RWPE1 (cell line): ENCODE measurements around the gene ZNF691.
"Not testable (repeated sequence)": the region's sequence is repeated elsewhere in the genome, so short reads cannot be mapped to it uniquely, and the experiment has no call there.

Experiments used
- CTCF ChIA-PET: fragments of 350-600 bp; sonication (Branson Sonifier 250); formaldehyde crosslinking; extraction: SDS; loops from one replicate; lab custom pipeline; 2021; lab: Yijun Ruan, JAX
- POLR2A ChIA-PET: fragments of 400-600 bp; formaldehyde crosslinking; extraction: SDS; loops from one replicate; lab custom pipeline; 2020; ENCODE audit warnings: antibody characterized with exemption; ENCODE audit not compliant: low non-redundant PET; lab: Yijun Ruan, JAX
- DNase-seq: peaks from one replicate; pipeline ENCODE4 v3.0.0; 2012; ENCODE audit warnings: low spot score
- H3K27ac ChIP-seq: fragments of 450-650 bp; 2 replicates; pipeline ENCODE4 v1.5.1; 2017
- TF ChIP-seq, protein P1 (sequence below): fragments of 450-650 bp; conservative IDR thresholded peaks from 2 replicates; pipeline ENCODE4 v1.5.1; 2017; ENCODE audit warnings: low read depth, mild to moderate bottlenecking

Gene ZNF691

DNA sequence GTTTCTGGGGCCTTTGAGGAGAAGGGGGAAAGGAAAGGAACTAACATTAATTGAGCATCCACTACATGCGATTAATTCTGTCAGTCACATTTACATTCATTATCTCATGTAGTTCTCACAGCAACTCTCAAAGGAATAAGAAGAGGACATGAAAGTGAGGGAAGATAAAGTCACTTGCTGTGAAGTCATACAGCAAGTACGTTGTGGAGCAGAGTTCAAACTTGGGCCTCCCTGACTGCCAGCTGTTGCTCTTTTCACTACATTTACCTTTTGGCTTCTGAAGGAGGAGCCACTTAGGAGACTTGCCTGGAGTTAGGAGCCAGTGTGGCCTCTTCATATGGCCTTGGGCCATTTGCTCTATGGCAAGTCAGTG lies 6.2 kb downstream of the ZNF691 start:
- DNase-seq, result no peak
- CTCF ChIA-PET, result interaction anchor here (0.7 kb wide), 2 partner anchors 274 to 1297 kb away, joined by 3 read pairs; no protein-coding TSS in a partner anchor
- TF ChIP-seq, protein P1, sequence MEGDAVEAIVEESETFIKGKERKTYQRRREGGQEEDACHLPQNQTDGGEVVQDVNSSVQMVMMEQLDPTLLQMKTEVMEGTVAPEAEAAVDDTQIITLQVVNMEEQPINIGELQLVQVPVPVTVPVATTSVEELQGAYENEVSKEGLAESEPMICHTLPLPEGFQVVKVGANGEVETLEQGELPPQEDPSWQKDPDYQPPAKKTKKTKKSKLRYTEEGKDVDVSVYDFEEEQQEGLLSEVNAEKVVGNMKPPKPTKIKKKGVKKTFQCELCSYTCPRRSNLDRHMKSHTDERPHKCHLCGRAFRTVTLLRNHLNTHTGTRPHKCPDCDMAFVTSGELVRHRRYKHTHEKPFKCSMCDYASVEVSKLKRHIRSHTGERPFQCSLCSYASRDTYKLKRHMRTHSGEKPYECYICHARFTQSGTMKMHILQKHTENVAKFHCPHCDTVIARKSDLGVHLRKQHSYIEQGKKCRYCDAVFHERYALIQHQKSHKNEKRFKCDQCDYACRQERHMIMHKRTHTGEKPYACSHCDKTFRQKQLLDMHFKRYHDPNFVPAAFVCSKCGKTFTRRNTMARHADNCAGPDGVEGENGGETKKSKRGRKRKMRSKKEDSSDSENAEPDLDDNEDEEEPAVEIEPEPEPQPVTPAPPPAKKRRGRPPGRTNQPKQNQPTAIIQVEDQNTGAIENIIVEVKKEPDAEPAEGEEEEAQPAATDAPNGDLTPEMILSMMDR, result no peak
- H3K27ac ChIP-seq, result no peak overlapping the region
- POLR2A ChIA-PET, result no interaction called here

DNA sequence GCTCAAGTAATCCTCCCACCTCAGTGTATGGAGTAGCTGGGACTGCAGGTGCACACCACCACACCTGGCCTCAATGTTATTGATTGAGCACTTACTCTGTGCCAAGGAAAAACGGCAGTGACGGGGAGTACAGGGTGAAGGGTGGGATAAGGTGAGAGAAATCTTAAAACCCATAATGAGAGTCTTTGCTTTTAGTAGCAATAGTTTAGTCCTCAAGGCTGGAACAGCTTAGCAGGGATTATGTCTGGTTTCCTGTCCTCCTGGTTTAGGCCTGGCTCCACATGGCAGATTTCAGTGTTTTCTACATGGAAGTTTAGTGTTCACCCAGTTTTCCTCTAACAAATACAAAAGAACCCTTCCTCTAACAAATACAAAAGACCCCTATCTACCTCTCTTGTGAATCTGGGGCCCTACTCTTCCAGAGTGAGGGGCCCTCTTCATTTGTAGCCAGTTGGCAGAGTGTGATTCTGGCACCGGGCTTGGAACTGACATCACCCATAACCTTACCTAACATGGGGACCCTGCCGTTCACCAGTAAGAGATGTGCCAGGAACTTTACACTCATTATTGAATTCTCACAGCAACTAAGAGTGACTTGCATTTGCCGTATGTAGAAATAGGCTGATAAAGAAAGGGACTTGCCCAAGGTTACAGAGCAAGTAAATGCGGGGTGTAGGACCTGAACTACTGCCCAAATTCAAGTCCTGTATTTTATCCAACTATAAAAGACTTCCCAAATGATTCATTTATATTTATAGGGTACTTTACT lies 6.9 kb downstream of the ZNF691 start:
- no peak for DNase-seq
- no peak overlapping the region for H3K27ac ChIP-seq
- ChIA-PET CTCF (no interaction called here), POLR2A (no interaction called here)
- TF ChIP-seq, protein P1, result no peak

DNA sequence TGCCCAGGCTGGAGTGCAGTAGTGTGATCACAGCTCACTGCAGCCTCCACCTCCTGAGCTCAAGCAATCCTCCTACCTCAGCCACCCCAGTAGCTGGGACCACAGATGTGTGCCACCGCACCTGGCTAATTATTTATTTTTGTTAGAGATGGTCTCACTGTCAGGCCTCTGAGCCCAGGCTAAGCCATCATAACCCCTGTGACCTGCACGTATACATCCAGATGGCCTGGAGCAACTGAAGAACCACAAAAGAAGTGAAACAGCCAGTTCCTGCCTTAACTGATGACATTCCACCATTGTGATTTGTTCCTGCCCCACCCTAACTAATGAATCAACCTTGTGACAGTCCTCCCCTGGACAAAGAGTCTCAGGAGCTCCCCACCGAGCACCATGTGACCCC lies 10.1 kb downstream of the ZNF691 start:
- POLR2A ChIA-PET, H3K27ac ChIP-seq, CTCF ChIA-PET, DNase-seq: not testable (repeated sequence)

GRCh38 chr1:42859366-42859765 lies 13.0 kb downstream of the ZNF691 start:
- CTCF ChIA-PET, H3K27ac ChIP-seq, DNase-seq, POLR2A ChIA-PET: not testable (repeated sequence)

GRCh38 chr1:42860339-42861013 lies 14.1 kb downstream of the ZNF691 start:
- CTCF ChIA-PET, result no interaction called here
- no peak for DNase-seq
- POLR2A ChIA-PET, result no interaction called here
- TF ChIP-seq, protein P1, result no peak
- no peak overlapping the region for H3K27ac ChIP-seq

GRCh38 chr1:42861014-42861399 lies 14.6 kb downstream of the ZNF691 start:
- H3K27ac ChIP-seq, result no peak overlapping the region
- TF ChIP-seq, protein P1, result no peak
- ChIA-PET POLR2A (no interaction called here), CTCF (no interaction called here)
- DNase-seq, result no peak

DNA sequence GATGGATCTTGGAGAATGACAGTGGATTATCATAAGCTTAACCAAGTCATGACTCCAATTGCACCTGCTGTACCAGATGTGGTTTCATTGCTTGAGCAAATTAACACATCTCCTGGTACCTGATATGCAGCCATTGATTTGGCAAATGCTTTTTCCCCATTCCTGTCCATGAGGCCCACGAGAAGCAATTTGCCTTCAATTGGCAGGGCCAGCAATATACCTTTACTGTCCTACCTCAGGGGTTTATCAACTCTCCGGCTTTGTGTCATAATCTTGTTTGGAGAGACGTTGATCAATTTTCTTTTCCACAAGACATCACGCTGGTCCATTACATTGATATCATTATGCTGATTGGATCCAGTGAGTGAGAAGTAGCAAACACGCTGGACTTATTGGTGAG lies 20.1 kb downstream of the ZNF691 start:
- ChIA-PET POLR2A (no interaction called here), CTCF (no interaction called here)
- TF ChIP-seq, protein P1, result no peak
- no peak overlapping the region for H3K27ac ChIP-seq
- DNase-seq, result no peak

GRCh38 chr1:42868466-42868865 lies 22.1 kb downstream of the ZNF691 start:
- DNase-seq, H3K27ac ChIP-seq, POLR2A ChIA-PET, CTCF ChIA-PET: not testable (repeated sequence)

- POLR2A ChIA-PET, CTCF ChIA-PET, DNase-seq, H3K27ac ChIP-seq: not testable (repeated sequence)
These were observed 22.8 kb downstream of the ZNF691 start for GRCh38 chr1:42869254-42869653.

DNA sequence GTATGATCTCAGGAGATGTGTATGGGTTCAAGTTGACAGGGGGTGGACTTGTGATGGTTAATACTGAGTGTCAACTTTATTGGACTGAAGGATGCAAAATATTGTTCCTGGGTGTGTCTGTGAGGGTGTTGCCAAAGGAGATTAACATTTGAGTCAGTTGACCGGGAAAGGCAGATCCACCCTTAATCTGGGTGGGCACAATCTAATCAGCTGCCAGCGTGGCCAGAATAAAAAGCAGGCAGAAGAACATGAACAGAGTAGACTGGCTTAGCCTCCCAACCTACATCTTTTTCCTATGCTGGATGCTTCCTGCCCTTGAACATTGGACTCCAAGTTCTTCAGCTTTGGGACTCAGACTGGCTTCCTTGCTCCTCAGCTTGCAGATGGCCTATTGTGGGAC lies 23.3 kb downstream of the ZNF691 start:
- H3K27ac ChIP-seq, POLR2A ChIA-PET, CTCF ChIA-PET, DNase-seq: not testable (repeated sequence)

DNA sequence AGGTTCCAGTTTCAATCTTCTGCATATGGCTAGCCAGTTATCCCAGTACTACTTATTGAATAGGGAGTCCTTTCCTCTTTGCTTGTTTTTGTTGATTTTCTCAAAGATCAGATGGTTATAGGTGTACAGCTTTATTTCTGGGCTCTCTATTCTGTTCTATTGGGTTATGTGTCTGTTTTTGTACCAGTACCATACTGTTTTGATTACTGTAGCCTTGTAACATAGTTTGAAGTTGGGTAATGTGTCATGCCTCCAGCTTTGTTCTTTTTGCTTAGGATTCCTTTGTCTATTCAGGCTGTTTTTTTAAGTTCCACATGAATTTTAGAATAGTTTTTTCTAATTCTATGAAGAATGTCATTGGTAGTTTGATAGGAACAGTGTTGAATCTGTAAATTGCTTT lies 26.7 kb downstream of the ZNF691 start:
- DNase-seq, CTCF ChIA-PET, H3K27ac ChIP-seq, POLR2A ChIA-PET: not testable (repeated sequence)
